ENCODE results near the gene CDH2.

CDH2 gene

GRCh38 chr18:28088477-28088876 lies 88.5 kb downstream of the CDH2 start:
- peak; percentile 78 for DNase-seq (ENCODE audit: low read depth, low spot score)

GRCh38 chr18:28086670-28087552 lies 90.0 kb downstream of the CDH2 start:
- no peak for DNase-seq (ENCODE audit: low read depth, low spot score)

DNA sequence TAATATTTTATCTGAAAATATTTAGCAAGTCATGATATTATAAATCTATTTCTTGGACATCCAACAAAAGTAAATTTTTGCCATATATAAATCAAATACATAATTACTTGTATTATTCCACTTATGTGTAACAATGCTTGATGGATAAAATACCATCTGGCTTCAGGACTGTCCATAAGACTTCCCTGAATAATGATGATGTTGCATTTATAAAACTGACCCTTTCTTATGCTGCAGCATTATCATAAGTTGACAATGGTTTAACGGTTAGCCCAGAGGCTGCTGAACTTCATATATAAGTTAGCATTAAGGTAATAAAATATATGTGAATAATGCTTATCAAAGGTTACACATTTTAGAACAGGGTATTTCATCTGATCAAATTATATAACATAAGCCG lies 95.4 kb downstream of the CDH2 start:
- DNase-seq (ENCODE audit: low read depth, low spot score): no peak

DNA sequence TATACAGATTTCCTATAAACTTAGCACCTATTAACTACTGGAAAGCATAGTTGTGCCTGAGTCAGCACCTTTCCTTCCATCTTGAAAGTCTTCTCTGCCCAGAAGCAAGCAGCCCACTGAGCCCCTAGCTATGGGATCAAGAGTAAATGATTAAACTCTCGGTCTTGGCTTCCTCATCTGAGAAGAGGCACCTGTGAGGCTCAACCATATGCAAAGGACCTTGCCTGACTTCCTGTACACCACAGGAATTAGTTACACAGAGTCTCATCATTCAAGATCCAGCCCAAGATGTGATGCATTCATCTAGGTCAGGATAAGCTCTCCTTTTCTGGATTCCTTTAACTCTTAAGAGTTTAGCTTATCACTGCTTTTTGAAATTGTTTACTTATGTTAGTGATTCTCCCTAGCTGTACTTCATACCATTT lies 96.0 kb downstream of the CDH2 start:
- DNase-seq (ENCODE audit: low read depth, low spot score): no peak

- DNase-seq (ENCODE audit: low read depth, low spot score): peak; percentile 27
Observed at GRCh38 chr18:28079883-28080282, 97.0 kb downstream of the CDH2 start.

DNA sequence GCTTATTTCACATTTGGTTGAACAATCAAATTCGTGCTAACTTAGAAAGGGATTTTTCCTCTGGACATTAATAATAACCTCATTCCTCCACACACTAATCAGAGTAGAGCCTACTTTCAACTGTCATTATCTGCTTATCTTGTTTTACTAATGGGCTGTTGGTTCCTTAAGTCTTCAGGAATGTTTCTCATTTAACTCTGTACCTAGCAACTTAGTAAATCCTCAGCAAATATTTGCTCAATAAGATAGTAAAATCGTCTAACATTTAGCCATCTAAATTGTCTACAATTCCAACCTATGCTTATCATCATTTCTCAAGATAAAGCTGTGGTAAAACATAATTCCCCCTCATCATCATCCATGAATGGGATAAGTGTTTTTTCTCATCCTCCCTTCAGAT lies 98.1 kb downstream of the CDH2 start:
- DNase-seq (ENCODE audit: low read depth, low spot score): no peak

DNA sequence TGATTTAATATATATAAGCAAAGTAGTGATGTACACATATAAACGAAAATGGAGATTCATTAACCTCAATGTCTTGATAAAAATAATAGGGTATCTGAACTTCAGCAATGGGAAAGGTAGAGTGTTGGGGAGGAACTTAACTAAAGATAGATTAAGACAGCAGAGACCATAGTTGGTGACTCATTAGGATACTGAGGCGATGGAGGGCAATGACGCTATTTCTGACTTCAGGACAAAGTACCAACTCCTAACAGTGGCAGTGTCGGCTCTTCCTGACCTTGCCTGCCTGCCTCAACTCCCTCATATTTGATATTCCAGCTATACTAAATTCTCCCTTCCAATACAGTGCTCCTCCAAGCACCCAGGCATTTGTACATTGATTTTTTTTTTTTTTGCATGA lies 98.6 kb downstream of the CDH2 start:
- DNase-seq (ENCODE audit: low read depth, low spot score): no peak

DNA sequence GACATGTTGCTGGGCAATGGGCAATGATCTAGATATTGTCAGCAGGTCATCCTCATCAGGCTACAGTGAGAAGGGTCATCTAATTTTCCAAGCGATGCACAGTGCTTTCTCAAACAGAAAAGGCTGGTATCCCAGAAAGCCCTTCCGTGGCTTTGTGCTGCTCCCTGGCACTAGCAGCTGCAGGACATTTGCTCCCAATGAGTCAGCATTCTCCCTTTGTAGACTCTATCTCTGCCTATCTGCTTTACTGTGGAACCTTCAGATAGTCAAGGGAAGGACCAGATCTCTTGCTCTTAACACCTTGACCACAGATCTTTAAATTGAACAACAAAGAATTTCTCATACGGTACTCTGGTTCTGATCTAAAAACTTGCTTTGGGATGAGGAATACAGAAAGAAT lies 101.4 kb downstream of the CDH2 start:
- DNase-seq (ENCODE audit: low read depth, low spot score): peak; percentile 34

DNA sequence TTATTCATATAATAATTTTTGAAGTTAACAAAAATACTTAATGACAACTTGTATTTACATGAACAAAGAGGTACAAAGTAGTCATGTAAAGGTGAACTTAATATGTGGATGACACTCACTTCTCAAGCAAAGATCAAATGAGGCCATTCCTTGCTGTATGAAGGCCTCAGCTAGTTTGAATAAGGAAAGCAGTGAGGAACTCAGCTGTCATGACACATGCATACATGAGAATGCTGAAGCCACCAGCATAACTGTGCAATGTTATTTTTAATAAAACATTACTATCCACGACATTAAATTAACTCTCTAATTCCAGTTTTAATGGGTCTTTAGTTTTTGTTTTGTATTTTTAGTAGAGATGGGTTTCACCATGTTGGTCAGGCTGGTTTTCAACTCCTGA lies 102.9 kb downstream of the CDH2 start:
- no peak for DNase-seq (ENCODE audit: low read depth, low spot score)

DNA sequence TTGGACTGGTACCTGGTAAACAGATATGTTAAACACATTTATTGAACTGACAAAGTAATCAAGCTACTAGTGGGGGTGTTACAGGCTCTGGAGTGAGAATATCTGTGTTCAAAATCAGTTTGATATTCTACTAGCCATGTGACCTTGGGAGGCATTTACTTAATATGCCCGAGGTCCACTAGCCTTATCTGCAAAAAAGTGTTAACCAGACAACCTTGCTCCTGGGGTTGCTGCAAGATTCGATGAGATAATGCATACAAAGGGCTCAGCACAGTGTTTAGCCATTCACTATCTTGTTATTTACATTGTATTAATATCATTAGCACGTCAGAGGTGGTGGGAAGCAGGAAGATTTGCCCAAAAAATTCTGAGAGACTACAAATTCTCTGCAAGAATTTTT lies 103.3 kb downstream of the CDH2 start:
- DNase-seq (ENCODE audit: low read depth, low spot score): no peak

DNA sequence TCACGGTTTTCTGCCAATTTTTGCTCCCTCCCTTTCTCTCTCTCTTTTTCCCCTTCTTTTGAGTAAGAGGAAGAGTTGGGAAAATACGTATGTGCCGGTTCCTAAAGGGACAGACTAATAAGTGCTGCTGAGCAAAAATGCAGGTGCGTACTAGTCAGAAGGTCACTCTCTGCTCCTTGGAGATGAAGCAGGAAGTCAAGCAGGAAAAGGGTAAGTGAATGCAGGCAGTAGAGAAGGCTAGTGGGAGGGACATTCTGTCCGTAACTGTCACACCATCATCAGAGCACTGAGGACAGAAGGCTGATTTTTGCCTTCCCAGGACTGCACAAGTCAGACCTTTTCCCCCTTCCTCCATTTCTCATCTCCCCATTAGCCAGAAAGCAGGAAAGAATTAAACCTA lies 105.7 kb downstream of the CDH2 start:
- DNase-seq (ENCODE audit: low read depth, low spot score): no peak

- DNase-seq (ENCODE audit: low read depth, low spot score): no peak
Observed at GRCh38 chr18:28068207-28068606, 108.7 kb downstream of the CDH2 start.

GRCh38 chr18:28067346-28067745 lies 109.6 kb downstream of the CDH2 start:
- no peak for DNase-seq (ENCODE audit: low read depth, low spot score)

DNA sequence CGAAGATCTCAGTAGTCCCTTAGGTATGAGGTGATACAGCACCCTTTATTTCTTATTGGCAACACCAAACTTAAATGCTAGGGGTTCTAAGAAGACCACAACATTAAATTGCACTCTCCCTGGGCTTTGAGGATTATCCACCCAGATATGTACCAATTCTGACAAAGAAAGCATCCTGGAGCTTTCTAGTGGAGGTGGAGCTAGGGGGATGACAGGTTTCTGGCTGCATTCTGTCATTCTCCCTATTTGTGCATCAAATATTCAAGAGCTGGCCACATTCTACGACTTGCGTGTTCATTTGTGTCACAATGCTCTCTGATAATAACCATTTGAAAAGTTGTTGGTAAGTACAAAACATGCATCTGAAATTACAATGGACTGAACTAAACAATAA lies 111.1 kb downstream of the CDH2 start:
- DNase-seq (ENCODE audit: low read depth, low spot score): no peak

- DNase-seq (ENCODE audit: low read depth, low spot score): no peak
Observed at GRCh38 chr18:28065031-28065792, 111.7 kb downstream of the CDH2 start.

- DNase-seq (ENCODE audit: low read depth, low spot score): no peak
Observed at GRCh38 chr18:28063926-28064325, 113.0 kb downstream of the CDH2 start.

- DNase-seq (ENCODE audit: low read depth, low spot score): no peak
Observed at GRCh38 chr18:28063271-28063761, 113.6 kb downstream of the CDH2 start.

DNA sequence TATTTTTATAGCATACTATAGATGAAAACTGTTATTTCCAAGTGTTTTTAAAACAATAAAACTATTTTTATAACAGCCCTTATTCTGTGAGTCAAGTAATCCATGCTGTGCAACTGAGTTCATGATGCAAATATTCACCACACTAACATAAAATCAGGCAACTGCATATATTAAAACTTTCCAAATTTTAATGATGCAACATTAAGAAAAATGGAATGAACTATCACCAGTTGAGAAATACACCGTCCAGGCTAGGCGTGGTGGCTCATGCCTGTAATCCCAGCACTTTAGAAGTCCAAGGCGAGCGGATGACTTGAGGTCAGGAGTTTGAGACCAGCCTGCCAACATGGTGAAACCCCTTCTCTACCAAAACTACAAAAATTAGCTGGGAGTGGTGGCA lies 114.5 kb downstream of the CDH2 start:
- DNase-seq (ENCODE audit: low read depth, low spot score): no peak

- DNase-seq (ENCODE audit: low read depth, low spot score): no peak
Observed at GRCh38 chr18:28059861-28060260, 117.1 kb downstream of the CDH2 start.

DNA sequence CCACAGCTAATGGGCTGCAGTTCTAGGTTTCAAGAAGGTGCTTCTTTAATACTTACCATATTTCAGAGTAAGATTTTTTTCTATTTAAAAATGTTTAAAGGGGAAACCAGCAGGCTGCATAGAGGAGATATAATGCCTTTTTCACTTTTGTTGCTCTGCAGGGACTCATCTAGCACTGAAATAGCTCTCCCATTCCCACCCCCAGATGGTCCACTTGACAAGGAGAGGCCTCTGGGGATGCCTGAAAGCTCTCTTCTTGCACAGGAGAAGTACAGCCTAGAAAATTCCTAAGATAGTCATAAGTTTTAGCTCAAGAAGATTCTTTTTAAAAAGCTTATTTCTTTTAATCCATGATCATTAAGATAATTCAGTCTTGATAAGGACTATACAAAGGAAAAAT lies 126.4 kb downstream of the CDH2 start:
- no peak for DNase-seq (ENCODE audit: low read depth, low spot score)

GRCh38 chr18:28048612-28049011 lies 128.3 kb downstream of the CDH2 start:
- DNase-seq (ENCODE audit: low read depth, low spot score): no peak

GRCh38 chr18:28045880-28046279 lies 131.1 kb downstream of the CDH2 start:
- DNase-seq (ENCODE audit: low read depth, low spot score): no peak
